ENCODE results near the gene CCDC8. TPM values are rescaled to one million over a fixed set of nuclear protein-coding genes. Genes with fewer than 3 reads are reported as not detected.
A peak's percentile ranks its signal among the peaks of the same experiment; 100 is the strongest.

CCDC8 gene
- total and polyA plus RNA-seq, 9 of the 15 experiments (the other 6 are each of a cell fraction or from before 2014, with no cell fraction given): 0.68 to 30.8 (median 15.6) TPM

GRCh38 chr19:46413262-46414031 is at the start of gene CCDC8 (continued):
- TF ChIP-seq ZKSCAN1 (IDR thresholded peaks at IDR 0.05; ENCODE audit: low read depth, low read length) (no peak), ATF6 (CRISPR knock-in tag; IDR thresholded peaks at IDR 0.05) (peak; percentile 22; the same call in 1 of the 2 replicates), HDGF (IDR thresholded peaks at IDR 0.05) (no peak), STAT5B (CRISPR knock-in tag; IDR thresholded peaks at IDR 0.05) (no peak), HNRNPLL (IDR thresholded peaks at IDR 0.05; ENCODE audit: low read depth, low read length, poor library complexity, severe bottlenecking) (peak; percentile 53), ZNF589 (CRISPR knock-in tag; IDR thresholded peaks at IDR 0.05; ENCODE audit: low read depth) (0 out of 2 replicates have a peak, but pooled peaks have one; percentile 70), NFATC3 (IDR thresholded peaks at IDR 0.05) (0 out of 2 replicates have a peak, but pooled peaks have one; percentile 27), ZHX1 (conservative IDR thresholded peaks at IDR 0.05; ENCODE audit: low read length) (no peak), ZNF431 (CRISPR knock-in tag; IDR thresholded peaks at IDR 0.05) (no peak), NFXL1 (CRISPR knock-in tag; IDR thresholded peaks at IDR 0.05) (no peak), ZNF282 (CRISPR knock-in tag; IDR thresholded peaks at IDR 0.05) (no peak), MTF1 (CRISPR knock-in tag; IDR thresholded peaks at IDR 0.05; ENCODE audit: borderline replicate concordance) (no peak), CHCHD3 (CRISPR knock-in tag; IDR thresholded peaks at IDR 0.05) (no peak), MBD2 (IDR thresholded peaks at IDR 0.05; ENCODE audit: borderline replicate concordance, low read depth) (peak; percentile 81), ZNF41 (CRISPR knock-in tag; conservative IDR thresholded peaks at IDR 0.05) (0 out of 2 replicates have a peak, but pooled peaks have one; percentile 22), NR3C1 (CRISPR knock-in tag; IDR thresholded peaks at IDR 0.05) (no peak), NR4A1 (CRISPR knock-in tag; IDR thresholded peaks at IDR 0.05) (no peak), NR4A1 (tag; IDR thresholded peaks at IDR 0.05) (no peak), ARNT (IDR thresholded peaks at IDR 0.05) (no peak), ZEB2 (IDR thresholded peaks at IDR 0.05) (no peak; the same call in 1 of the 2 replicates), MEF2D (tag; conservative IDR thresholded peaks at IDR 0.05; ENCODE audit: low read depth) (no peak), ELK3 (CRISPR knock-in tag; IDR thresholded peaks at IDR 0.05) (no peak), ZBTB9 (CRISPR knock-in tag; IDR thresholded peaks at IDR 0.05) (peak; percentile 67; the same call in 1 of the 2 replicates), RBFOX2 (IDR thresholded peaks at IDR 0.05; ENCODE audit: low read depth, low read length) (peak; percentile 92)
